GM20431 (cell line): ENCODE data around the gene DNAH17.

Source experiments
- in situ Hi-C: fragments of 300-500 bp; cut with MseI, MboI; formaldehyde crosslinking; loops from one replicate; pipeline ENCODE4 v1.15.0; 2020; ENCODE audit warnings: low sequenced_read_pairs; ENCODE audit not compliant: unreplicated experiment

DNAH17 gene

GRCh38 chr17:78605429-78605828, 28.2 kb upstream of the DNAH17 start:
- in situ Hi-C loops = no loop called here

- in situ Hi-C loops = no loop called here
These were observed 25.1 kb upstream of the DNAH17 start for GRCh38 chr17:78602246-78602645.

GRCh38 chr17:78601577-78602190, 24.5 kb upstream of the DNAH17 start:
- in situ Hi-C loops = no loop called here

- in situ Hi-C loops = no loop called here
These were observed 23.1 kb upstream of the DNAH17 start for GRCh38 chr17:78600181-78600721.

GRCh38 chr17:78599419-78599818, 22.2 kb upstream of the DNAH17 start:
- in situ Hi-C loops = no loop called here

GRCh38 chr17:78598013-78598471, 20.8 kb upstream of the DNAH17 start:
- in situ Hi-C loops = no loop called here

GRCh38 chr17:78596871-78597764, 19.9 kb upstream of the DNAH17 start:
- in situ Hi-C loops = no loop called here

- in situ Hi-C loops = no loop called here
These were observed 18.1 kb upstream of the DNAH17 start for GRCh38 chr17:78595135-78595810.

- in situ Hi-C loops = no loop called here
These were observed 15.8 kb upstream of the DNAH17 start for GRCh38 chr17:78592991-78593329.

- in situ Hi-C loops = no loop called here
These were observed 14.1 kb upstream of the DNAH17 start for GRCh38 chr17:78591263-78591671.

GRCh38 chr17:78589885-78590284, 12.7 kb upstream of the DNAH17 start:
- in situ Hi-C loops = no loop called here

GRCh38 chr17:78589031-78589675, 12.0 kb upstream of the DNAH17 start:
- in situ Hi-C loops = no loop called here

- in situ Hi-C loops = no loop called here
These were observed 11.2 kb upstream of the DNAH17 start for GRCh38 chr17:78588258-78589030.

- in situ Hi-C loops = no loop called here
These were observed 7.9 kb upstream of the DNAH17 start for GRCh38 chr17:78585006-78585630.

- in situ Hi-C loops = no loop called here
These were observed 5.9 kb upstream of the DNAH17 start for GRCh38 chr17:78583091-78583490.

GRCh38 chr17:78581304-78581703, 4.1 kb upstream of the DNAH17 start:
- in situ Hi-C loops = no loop called here

- in situ Hi-C loops = no loop called here
These were observed 3.1 kb upstream of the DNAH17 start for GRCh38 chr17:78580277-78580804.

GRCh38 chr17:78576389-78577112, 645 bp downstream of the DNAH17 start:
- in situ Hi-C loops = no loop called here
